ENCODE data around the gene GPR160.

- TF ChIP-seq CTCF (IDR thresholded peaks at IDR 0.05; ENCODE audit: insufficient read depth, low read length) = no peak
- no peak for TF ChIP-seq POLR2AphosphoS5 (IDR thresholded peaks at IDR 0.05; ENCODE audit: low read depth)
- TF ChIP-seq REST (IDR thresholded peaks at IDR 0.05; ENCODE audit: insufficient replicate concordance, low read depth) = no peak
- TF ChIP-seq SPI1 (IDR thresholded peaks at IDR 0.05; ENCODE audit: borderline replicate concordance, low read depth) = no peak
- TF ChIP-seq GABPA (IDR thresholded peaks at IDR 0.05; ENCODE audit: low read depth) = no peak
These were observed 39.6 kb downstream of the GPR160 start for GRCh38 chr3:170077361-170077760.
